ENCODE data around the gene PREX1.

DNA sequence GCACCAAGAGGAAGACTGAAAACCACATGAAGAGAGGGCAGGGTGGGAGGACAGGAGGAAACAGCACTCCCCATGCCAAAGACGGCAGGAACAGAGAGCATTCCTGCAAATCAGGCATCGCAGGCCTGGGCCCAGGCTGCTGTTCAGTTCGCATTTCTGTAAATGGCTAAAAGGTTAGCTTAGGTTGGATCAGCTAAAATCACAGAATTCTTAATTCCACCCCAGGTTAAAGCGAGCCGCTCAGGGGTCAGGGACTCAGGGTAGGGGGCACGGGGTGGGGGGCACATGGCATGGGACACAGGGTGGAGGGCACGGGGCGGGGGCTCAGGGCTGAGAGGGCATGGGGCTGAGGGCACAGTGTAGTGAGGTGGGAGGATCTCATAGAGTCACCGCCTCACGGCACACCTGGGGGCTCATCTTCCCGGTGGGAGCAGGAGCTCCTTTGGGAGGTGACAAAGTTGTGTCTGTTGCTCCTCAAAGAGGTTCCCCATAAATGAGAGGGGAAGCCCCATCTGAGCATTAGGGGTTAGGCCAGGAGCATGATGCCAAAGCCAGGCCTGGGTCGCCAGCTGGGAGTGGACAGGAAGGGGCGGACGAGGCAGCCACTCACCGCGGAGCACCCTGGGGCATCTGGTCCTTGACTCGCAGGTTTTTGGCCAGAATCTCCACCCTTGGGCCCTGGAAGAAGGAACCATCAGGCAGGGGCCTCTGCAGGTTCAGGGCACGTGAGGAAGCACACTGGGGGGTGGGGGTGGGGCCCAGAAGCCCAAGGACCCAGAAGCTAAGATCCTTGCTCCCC lies 200.7 kb downstream of the PREX1 start:
- TF ChIP-seq, protein P1, sequence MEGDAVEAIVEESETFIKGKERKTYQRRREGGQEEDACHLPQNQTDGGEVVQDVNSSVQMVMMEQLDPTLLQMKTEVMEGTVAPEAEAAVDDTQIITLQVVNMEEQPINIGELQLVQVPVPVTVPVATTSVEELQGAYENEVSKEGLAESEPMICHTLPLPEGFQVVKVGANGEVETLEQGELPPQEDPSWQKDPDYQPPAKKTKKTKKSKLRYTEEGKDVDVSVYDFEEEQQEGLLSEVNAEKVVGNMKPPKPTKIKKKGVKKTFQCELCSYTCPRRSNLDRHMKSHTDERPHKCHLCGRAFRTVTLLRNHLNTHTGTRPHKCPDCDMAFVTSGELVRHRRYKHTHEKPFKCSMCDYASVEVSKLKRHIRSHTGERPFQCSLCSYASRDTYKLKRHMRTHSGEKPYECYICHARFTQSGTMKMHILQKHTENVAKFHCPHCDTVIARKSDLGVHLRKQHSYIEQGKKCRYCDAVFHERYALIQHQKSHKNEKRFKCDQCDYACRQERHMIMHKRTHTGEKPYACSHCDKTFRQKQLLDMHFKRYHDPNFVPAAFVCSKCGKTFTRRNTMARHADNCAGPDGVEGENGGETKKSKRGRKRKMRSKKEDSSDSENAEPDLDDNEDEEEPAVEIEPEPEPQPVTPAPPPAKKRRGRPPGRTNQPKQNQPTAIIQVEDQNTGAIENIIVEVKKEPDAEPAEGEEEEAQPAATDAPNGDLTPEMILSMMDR (IDR thresholded peaks at IDR 0.05) = no peak
- TF ChIP-seq POLR2A (IDR thresholded peaks at IDR 0.05) = no peak

Data from adrenal gland (tissue), 5 donors.